HUES6 (cell line): ENCODE data around the gene SUCLG2.

Experiments used
- H3K27ac ChIP-seq: 2 replicates; pipeline ENCODE4 v1.7.0; 2013; ENCODE audit warnings: low read depth, mild to moderate bottlenecking, low read length, inconsistent platforms
- H3K27me3 ChIP-seq: 2 replicates; pipeline ENCODE4 v1.6.1; 2013; ENCODE audit warnings: low read length; ENCODE audit not compliant: control insufficient read depth, insufficient read depth
- H3K36me3 ChIP-seq: 2 replicates; pipeline ENCODE4 v1.6.1; 2013; ENCODE audit warnings: low read length; ENCODE audit not compliant: control insufficient read depth, insufficient read depth
- H3K4me1 ChIP-seq: 2 replicates; pipeline ENCODE4 v1.6.1; 2013; ENCODE audit warnings: low read length; ENCODE audit not compliant: control insufficient read depth, insufficient read depth
- H3K4me3 ChIP-seq: 2 replicates; pipeline ENCODE4 v1.5.1; 2013; ENCODE audit warnings: low read depth, low read length
- H3K9ac ChIP-seq: one replicate; pipeline ENCODE4 v1.6.1; 2013; ENCODE audit warnings: mild to moderate bottlenecking, low read length
- H3K9me3 ChIP-seq: 2 replicates; pipeline ENCODE4 v1.6.1; 2013; ENCODE audit warnings: low read depth, low read length; ENCODE audit not compliant: control insufficient read depth, insufficient read depth

The SUCLG2 gene

GRCh38 chr3:67610458-67610857, 44.0 kb downstream of the SUCLG2 start:
- H3K4me1 ChIP-seq, result peaks cover 5% of the 10 kb centered on the region; the same call in 1 of the 2 replicates
- peaks cover 27% of the 10 kb centered on the region for H3K36me3 ChIP-seq
- no peaks in the 10 kb centered on the region for H3K9me3 ChIP-seq
- H3K27me3 ChIP-seq, result no peaks in the 10 kb centered on the region
- H3K27ac ChIP-seq, result no peak overlapping the region
- H3K9ac ChIP-seq, result no peak overlapping the region
- H3K4me3 ChIP-seq, result no peak overlapping the region

DNA sequence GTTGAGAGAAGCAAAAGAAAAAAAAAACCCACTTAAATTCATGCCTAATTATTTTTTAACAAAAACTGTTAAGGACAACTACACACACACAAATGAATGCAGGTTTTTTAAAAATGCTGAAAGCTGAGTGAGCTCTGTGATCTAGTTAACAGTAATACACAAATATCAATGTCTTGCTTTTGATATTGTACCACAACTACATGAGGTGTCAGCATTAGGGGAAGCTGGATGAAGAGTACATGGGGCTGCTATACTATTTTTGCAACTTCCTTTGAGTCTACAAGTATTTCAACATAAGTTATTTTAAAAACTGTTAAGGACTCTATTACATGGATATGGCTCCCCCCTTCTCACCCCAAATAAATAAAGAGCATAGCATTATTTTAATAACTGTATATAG, 44.7 kb downstream of the SUCLG2 start:
- Histone ChIP-seq H3K36me3 (peaks cover 27% of the 10 kb centered on the region), H3K27me3 (no peaks in the 10 kb centered on the region), H3K9ac (no peak overlapping the region), H3K4me1 (peaks cover 5% of the 10 kb centered on the region; the same call in 1 of the 2 replicates), H3K27ac (no peak overlapping the region), H3K4me3 (no peak overlapping the region), H3K9me3 (no peaks in the 10 kb centered on the region)

GRCh38 chr3:67608034-67608433, 46.4 kb downstream of the SUCLG2 start:
- no peak overlapping the region for H3K4me3 ChIP-seq
- no peaks in the 10 kb centered on the region for H3K9me3 ChIP-seq
- H3K27ac ChIP-seq, result no peak overlapping the region
- no peaks in the 10 kb centered on the region for H3K4me1 ChIP-seq
- H3K27me3 ChIP-seq, result no peaks in the 10 kb centered on the region
- no peak overlapping the region for H3K9ac ChIP-seq
- peaks cover 27% of the 10 kb centered on the region for H3K36me3 ChIP-seq

DNA sequence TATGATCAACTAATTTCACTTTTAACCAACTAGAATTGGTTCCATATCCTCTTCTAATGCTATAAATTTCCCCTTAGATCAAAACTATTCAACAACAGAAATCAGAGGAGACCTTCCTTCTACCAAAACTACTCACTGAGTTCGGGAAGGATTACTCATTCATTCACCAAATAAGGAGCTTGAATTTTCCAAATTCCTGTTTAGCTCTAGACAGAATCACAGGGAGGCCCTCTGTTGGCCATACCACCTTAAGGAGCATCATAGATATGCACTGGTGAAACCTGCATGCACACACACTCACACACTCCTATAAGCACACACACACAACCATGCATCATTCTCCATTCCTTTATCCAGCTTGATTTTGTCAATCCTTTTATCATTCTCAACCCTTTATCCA, 49.0 kb downstream of the SUCLG2 start:
- Histone ChIP-seq H3K4me3 (no peak overlapping the region), H3K36me3 (peaks cover 27% of the 10 kb centered on the region), H3K9ac (no peak overlapping the region), H3K27ac (no peak overlapping the region), H3K9me3 (no peaks in the 10 kb centered on the region), H3K4me1 (peaks cover 9% of the 10 kb centered on the region; the same call in 1 of the 2 replicates), H3K27me3 (no peaks in the 10 kb centered on the region)

GRCh38 chr3:67602816-67603215, 51.6 kb downstream of the SUCLG2 start:
- Histone ChIP-seq H3K27ac (no peak overlapping the region), H3K36me3 (peaks cover 11% of the 10 kb centered on the region), H3K4me3 (no peak overlapping the region), H3K9ac (no peak overlapping the region), H3K9me3 (no peaks in the 10 kb centered on the region), H3K27me3 (no peaks in the 10 kb centered on the region), H3K4me1 (peaks cover 9% of the 10 kb centered on the region; the same call in 1 of the 2 replicates)

DNA sequence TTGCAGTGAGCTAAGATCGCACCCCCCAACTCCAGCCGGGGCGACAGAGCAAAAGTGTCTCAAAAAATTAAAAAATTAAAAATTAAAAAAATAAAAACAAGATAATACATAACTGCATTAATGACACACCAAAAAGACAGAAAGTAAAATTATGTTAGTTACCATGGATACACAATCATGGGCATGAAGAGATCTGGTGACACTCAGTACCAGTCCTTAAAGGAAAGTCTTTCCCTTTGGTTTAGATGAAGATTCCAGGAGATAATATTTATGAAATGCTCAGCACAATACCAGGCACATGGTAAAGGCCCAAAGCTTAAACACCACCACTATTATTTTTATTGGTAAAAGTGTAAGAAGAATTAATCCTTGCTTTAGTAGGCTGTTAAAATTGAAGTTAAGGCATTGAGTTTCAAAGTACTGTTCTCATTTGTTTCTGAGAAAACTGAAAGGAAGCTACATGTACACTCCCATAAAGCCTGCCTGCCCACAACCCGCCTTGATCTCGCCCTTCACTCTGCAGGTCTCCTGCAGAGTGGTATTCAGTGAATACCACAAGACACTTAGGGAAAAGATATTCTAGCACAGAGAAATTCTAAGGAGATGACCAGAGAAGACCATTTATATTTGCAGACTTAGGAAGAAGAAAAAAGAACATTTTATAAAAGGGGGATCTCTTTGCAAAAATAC, 52.3 kb downstream of the SUCLG2 start:
- Histone ChIP-seq H3K9ac (no peak overlapping the region), H3K4me3 (no peak overlapping the region), H3K27ac (no peak overlapping the region), H3K36me3 (peaks cover 8% of the 10 kb centered on the region; the same call in 1 of the 2 replicates), H3K4me1 (peaks cover 9% of the 10 kb centered on the region; the same call in 1 of the 2 replicates), H3K9me3 (no peaks in the 10 kb centered on the region), H3K27me3 (no peaks in the 10 kb centered on the region)

DNA sequence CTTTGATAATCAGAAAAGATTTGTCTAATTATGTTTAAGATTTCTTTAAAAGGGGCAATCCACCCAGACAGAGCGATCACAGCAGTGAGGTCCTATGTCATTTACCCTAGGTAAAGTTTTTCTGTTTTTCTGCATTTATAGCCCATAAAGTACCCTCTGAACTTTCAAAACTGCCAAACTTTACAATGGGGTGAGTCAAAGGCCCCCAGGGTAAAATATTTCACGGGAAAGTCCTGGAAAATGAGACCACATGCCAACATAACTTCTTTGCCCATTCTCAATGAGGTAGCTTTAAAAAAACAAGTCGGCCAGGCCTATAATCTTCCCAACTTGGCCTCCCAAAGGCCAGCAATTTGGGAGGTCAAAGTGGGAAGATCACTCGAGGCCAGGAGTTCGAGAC, 53.0 kb downstream of the SUCLG2 start:
- H3K27me3 ChIP-seq, result no peaks in the 10 kb centered on the region
- no peak overlapping the region for H3K9ac ChIP-seq
- peaks cover 9% of the 10 kb centered on the region; the same call in 1 of the 2 replicates for H3K4me1 ChIP-seq
- peaks cover 8% of the 10 kb centered on the region; the same call in 1 of the 2 replicates for H3K36me3 ChIP-seq
- no peak overlapping the region for H3K4me3 ChIP-seq
- no peak overlapping the region for H3K27ac ChIP-seq
- H3K9me3 ChIP-seq, result no peaks in the 10 kb centered on the region

DNA sequence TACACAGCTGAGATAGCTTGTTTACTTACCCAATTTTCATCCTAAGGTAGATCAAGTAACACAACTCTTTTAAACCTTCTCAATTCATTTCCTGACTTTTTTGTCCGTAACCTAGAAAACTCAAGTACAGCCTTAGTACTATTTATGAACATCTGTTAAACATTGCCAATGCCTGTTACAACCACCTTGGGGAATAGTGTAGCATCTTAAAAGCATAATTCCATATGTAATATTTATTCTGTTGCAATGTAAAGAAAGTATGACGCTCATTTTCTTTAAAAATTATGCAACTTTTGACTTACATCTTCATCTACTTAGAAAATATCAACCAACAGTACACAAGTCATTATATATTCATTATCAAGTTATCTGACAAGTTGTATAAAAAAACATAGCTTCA, 54.6 kb downstream of the SUCLG2 start:
- peaks cover 2% of the 10 kb centered on the region; the same call in 1 of the 2 replicates for H3K36me3 ChIP-seq
- no peaks in the 10 kb centered on the region for H3K27me3 ChIP-seq
- no peak overlapping the region for H3K4me3 ChIP-seq
- no peak overlapping the region for H3K9ac ChIP-seq
- H3K4me1 ChIP-seq, result peaks cover 9% of the 10 kb centered on the region; the same call in 1 of the 2 replicates
- no peak overlapping the region for H3K27ac ChIP-seq
- H3K9me3 ChIP-seq, result no peaks in the 10 kb centered on the region

DNA sequence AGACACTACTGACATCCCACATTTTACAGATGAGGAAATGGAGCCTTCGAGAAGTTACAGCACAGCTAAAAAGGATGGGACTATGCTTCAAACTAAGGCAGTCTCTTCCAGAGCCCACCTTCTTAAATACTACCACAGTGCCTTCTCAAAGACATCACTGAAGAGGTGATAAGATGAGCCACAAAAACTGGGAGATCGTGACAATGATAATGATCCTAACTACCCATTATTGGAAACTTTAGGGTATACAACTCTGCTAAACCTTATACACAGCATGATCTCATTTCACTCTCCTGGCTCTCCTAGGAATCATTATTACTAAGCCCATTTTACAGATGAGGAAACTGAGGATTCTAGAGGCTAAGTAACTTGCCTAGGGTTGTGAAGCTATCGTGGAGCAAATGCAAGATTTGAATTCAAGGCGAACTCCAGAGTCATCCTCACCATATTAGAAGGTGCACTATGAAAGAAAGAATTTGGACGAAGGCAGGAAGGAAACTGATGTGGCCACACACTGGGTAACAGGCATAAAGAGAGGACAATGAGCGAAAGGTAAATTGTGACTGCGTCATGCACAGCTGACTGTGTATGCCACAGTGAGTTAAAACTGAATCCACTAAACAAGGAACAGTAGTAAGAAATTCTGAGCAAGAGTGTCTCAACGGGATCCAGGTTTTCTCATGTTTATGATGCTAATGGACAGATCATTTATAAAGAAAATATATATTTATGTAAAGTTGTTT, 55.4 kb downstream of the SUCLG2 start:
- Histone ChIP-seq H3K9ac (no peak overlapping the region), H3K27ac (no peak overlapping the region), H3K4me1 (peaks cover 9% of the 10 kb centered on the region; the same call in 1 of the 2 replicates), H3K27me3 (no peaks in the 10 kb centered on the region), H3K36me3 (peaks cover 2% of the 10 kb centered on the region; the same call in 1 of the 2 replicates), H3K4me3 (no peak overlapping the region), H3K9me3 (no peaks in the 10 kb centered on the region)

GRCh38 chr3:67595424-67595823, 59.0 kb downstream of the SUCLG2 start:
- no peak overlapping the region for H3K27ac ChIP-seq
- no peak overlapping the region for H3K4me3 ChIP-seq
- H3K9ac ChIP-seq, result no peak overlapping the region
- peaks cover 2% of the 10 kb centered on the region; the same call in 1 of the 2 replicates for H3K36me3 ChIP-seq
- no peaks in the 10 kb centered on the region for H3K4me1 ChIP-seq
- no peaks in the 10 kb centered on the region for H3K9me3 ChIP-seq
- no peaks in the 10 kb centered on the region for H3K27me3 ChIP-seq

- H3K4me1 ChIP-seq, result no peaks in the 10 kb centered on the region
- H3K4me3 ChIP-seq, result no peak overlapping the region
- H3K9ac ChIP-seq, result no peak overlapping the region
- no peaks in the 10 kb centered on the region for H3K27me3 ChIP-seq
- no peaks in the 10 kb centered on the region for H3K36me3 ChIP-seq
- H3K27ac ChIP-seq, result no peak overlapping the region
- H3K9me3 ChIP-seq, result no peaks in the 10 kb centered on the region
Measured at GRCh38 chr3:67593761-67594234, 60.6 kb downstream of the SUCLG2 start.
